MM.1S (cell line): Measurements from ENCODE around the gene SRP54.
"Not testable (repeated sequence)": the region's sequence is repeated elsewhere in the genome, so short reads cannot be mapped to it uniquely, and the experiment has no call there.

ENCODE experiments used
- DNase-seq: peaks from one replicate; pipeline ENCODE4 v3.0.0-alpha.2; 2015
- H2AFZ ChIP-seq: fragments of 300-600 bp; sonication (generic); 2 replicates; pipeline ENCODE4 v1.6.0; 2016; ENCODE audit warnings: antibody characterized with exemption, low read length
- H3F3A ChIP-seq: fragments of 300-600 bp; sonication (generic); 2 replicates; pipeline ENCODE4 v1.6.1; 2016; ENCODE audit warnings: mild to moderate bottlenecking, antibody characterized with exemption, low read length, moderate library complexity, mixed read lengths; ENCODE audit not compliant: insufficient read depth
- H3K27ac ChIP-seq: fragments of 300-600 bp; sonication (generic); 2 replicates; pipeline ENCODE4 v1.5.1; 2016; ENCODE audit warnings: mild to moderate bottlenecking, low read length
- H3K27me3 ChIP-seq: fragments of 300-600 bp; sonication (generic); replicated peaks from 2 replicates; pipeline ENCODE4 v1.6.0; 2016; ENCODE audit warnings: low read length; ENCODE audit not compliant: insufficient read depth
- H3K36me3 ChIP-seq: fragments of 300-600 bp; sonication (generic); replicated peaks from 2 replicates; pipeline ENCODE4 v1.6.1; 2016; ENCODE audit warnings: mild to moderate bottlenecking, low read length, mixed read lengths; ENCODE audit not compliant: insufficient read depth
- H3K4me1 ChIP-seq: fragments of 300-600 bp; sonication (generic); 2 replicates; pipeline ENCODE4 v1.6.1; 2016; ENCODE audit warnings: low read length, mixed read lengths
- H3K4me2 ChIP-seq: fragments of 300-600 bp; sonication (generic); 2 replicates; pipeline ENCODE4 v1.6.0; 2016; ENCODE audit warnings: low read depth, low read length
- H3K4me3 ChIP-seq: fragments of 300-600 bp; sonication (generic); 2 replicates; pipeline ENCODE4 v1.5.1; 2016; ENCODE audit warnings: low read length, mixed read lengths
- H3K79me2 ChIP-seq: fragments of 300-600 bp; sonication (generic); 2 replicates; pipeline ENCODE4 v1.6.1; 2016; ENCODE audit warnings: mixed run types, low read length, mixed read lengths
- H3K9ac ChIP-seq: fragments of 300-600 bp; sonication (generic); 2 replicates; pipeline ENCODE4 v1.6.1; 2016; ENCODE audit warnings: low read length, mixed read lengths
- H3K9me2 ChIP-seq: fragments of 300-600 bp; sonication (generic); replicated peaks from 2 replicates; pipeline ENCODE4 v1.6.1; 2016; ENCODE audit warnings: mild to moderate bottlenecking, low read length, mixed read lengths; ENCODE audit not compliant: insufficient read depth
- H3K9me3 ChIP-seq: fragments of 300-600 bp; sonication (generic); replicated peaks from 2 replicates; pipeline ENCODE4 v1.6.1; 2016; ENCODE audit warnings: mild to moderate bottlenecking, low read length, mixed read lengths; ENCODE audit not compliant: insufficient read depth
- H4K20me1 ChIP-seq: fragments of 300-600 bp; sonication (generic); 2 replicates; pipeline ENCODE4 v1.6.1; 2016; ENCODE audit warnings: mild to moderate bottlenecking, low read length, moderate library complexity, mixed read lengths; ENCODE audit not compliant: insufficient read depth
- CTCF ChIP-seq: fragments of 300-600 bp; sonication (generic); IDR thresholded peaks from 2 replicates; pipeline ENCODE4 v1.5.1; 2016; ENCODE audit warnings: antibody characterized with exemption, low read length, mixed read lengths
- EZH2 ChIP-seq: fragments of 300-600 bp; sonication (generic); optimal IDR thresholded peaks from 2 replicates; pipeline ENCODE3; 2017; ENCODE audit warnings: low read depth, mild to moderate bottlenecking, antibody characterized with exemption, low read length, mixed read lengths
- EZH2phosphoT487 ChIP-seq: fragments of 300-600 bp; sonication (generic); IDR thresholded peaks from 2 replicates; pipeline ENCODE4 v1.6.1; 2018; ENCODE audit warnings: antibody characterized with exemption, low read length

SRP54 gene

GRCh38 chr14:35050652-35051051 lies 67.9 kb downstream of the SRP54 start:
- no peak for TF ChIP-seq EZH2phosphoT487
- TF ChIP-seq EZH2 = no peak
- no peak for TF ChIP-seq CTCF
- H4K20me1 ChIP-seq = no peaks in the 10 kb centered on the region
- H3K27me3 ChIP-seq = no peaks in the 10 kb centered on the region
- no peak overlapping the region for H3K4me3 ChIP-seq
- H3K27ac ChIP-seq = no peak overlapping the region
- no peak overlapping the region for H2AFZ ChIP-seq
- H3K4me2 ChIP-seq = no peak overlapping the region
- no peaks in the 10 kb centered on the region for H3K9me3 ChIP-seq
- H3K79me2 ChIP-seq = no peaks in the 10 kb centered on the region
- H3K9me2 ChIP-seq = no peaks in the 10 kb centered on the region
- H3K4me1 ChIP-seq = no peaks in the 10 kb centered on the region
- H3K36me3 ChIP-seq = no peaks in the 10 kb centered on the region
- no peak overlapping the region for H3K9ac ChIP-seq
- no peak for DNase-seq
- peaks cover 2% of the 10 kb centered on the region for H3F3A ChIP-seq

DNA sequence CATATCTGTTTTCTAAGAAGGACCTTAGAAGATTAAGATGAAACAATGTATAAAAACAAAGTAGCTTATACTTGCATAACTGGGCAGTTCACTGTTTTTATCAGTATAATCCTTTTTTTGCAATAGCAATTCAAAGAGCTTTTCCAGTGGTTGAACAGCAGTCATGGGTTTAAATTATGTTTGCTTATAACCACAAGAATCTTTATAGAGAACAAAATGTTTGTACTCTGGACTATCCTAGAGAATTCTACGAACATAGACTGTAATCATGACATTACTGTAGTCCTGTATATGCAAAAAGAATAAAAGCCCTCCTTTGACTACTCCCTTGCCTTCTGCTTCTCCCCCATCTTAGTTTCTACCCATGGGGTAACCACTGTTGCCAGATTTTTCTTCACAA lies 69.0 kb downstream of the SRP54 start:
- H3K79me2 ChIP-seq = no peaks in the 10 kb centered on the region
- H3K9me2 ChIP-seq = no peaks in the 10 kb centered on the region
- no peak for TF ChIP-seq EZH2phosphoT487
- TF ChIP-seq CTCF = no peak
- no peak for TF ChIP-seq EZH2

DNA sequence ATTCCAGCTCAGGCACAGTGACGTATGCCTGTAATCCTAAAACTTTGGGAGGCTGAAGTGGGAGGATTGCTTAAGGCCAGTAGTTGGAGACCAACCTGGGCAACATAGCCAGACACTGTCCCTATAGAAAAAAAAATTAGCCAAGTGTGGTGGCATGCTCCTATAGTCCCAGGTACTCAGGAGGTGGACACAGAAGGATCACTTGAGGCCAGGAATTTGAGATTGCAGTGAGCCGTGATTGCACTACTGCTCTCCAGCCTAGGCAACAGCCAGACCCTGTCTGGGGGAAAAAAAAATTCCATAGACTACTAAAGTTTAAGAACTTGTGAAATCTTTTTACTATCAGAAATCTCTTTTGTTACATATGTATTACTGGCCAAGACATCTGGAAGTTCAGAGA lies 69.8 kb downstream of the SRP54 start:
- Histone ChIP-seq H3K9ac (no peak overlapping the region), H3K4me1 (0 out of 2 replicates have a peak, but pooled peaks cover 4% of the 10 kb centered on the region), H3K9me3 (no peaks in the 10 kb centered on the region), H3K36me3 (no peaks in the 10 kb centered on the region), H3K79me2 (no peaks in the 10 kb centered on the region), H3K27ac (no peak overlapping the region), H2AFZ (no peak overlapping the region), H3K4me3 (no peak overlapping the region), H3K27me3 (no peaks in the 10 kb centered on the region), H3K4me2 (no peak overlapping the region), H3F3A (no peaks in the 10 kb centered on the region), H4K20me1 (no peaks in the 10 kb centered on the region), H3K9me2 (no peaks in the 10 kb centered on the region)
- DNase-seq = no peak
- TF ChIP-seq EZH2 (no peak), CTCF (no peak), EZH2phosphoT487 (no peak)

More for the DNA sequence above, 69.0 kb downstream of the SRP54 start:
- Histone ChIP-seq H3K4me3 (no peak overlapping the region), H3K4me1 (0 out of 2 replicates have a peak, but pooled peaks cover 1% of the 10 kb centered on the region), H2AFZ (no peak overlapping the region), H3K36me3 (no peaks in the 10 kb centered on the region), H3F3A (no peaks in the 10 kb centered on the region; the same call in 1 of the 2 replicates), H4K20me1 (no peaks in the 10 kb centered on the region), H3K9ac (no peak overlapping the region), H3K4me2 (no peak overlapping the region), H3K27ac (no peak overlapping the region), H3K9me3 (no peaks in the 10 kb centered on the region), H3K27me3 (no peaks in the 10 kb centered on the region)
- DNase-seq = no peak

DNA sequence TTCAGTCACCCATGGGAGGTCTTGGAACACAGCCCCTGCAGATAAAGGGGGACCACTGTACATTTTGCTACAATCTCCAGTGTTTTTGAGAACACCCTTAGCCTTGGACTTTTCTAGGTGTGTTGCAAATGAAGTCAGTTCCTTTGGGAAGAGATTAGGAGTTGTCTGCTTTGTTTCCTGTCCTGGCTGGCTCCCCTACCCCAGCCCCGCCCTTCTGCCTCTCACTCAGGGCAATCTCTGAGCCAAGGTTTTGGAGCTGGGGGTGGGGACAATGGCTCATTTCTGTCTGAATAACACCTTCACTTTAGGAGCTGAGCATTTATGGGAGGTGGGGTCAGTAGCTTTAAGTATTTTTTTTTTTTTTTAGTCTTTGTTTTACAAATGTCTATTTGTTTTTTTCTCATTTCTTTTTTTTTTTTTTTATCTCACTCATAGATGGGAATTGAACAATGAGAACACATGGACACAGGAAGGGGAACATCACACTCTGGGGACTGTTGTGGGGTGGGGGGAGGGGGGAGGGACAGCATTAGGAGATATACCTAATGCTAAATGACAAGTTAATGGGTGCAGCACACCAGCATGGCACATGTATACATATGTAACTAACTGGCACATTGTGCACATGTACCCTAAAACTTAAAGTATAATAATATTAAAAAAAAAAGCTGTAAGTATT lies 78.5 kb downstream of the SRP54 start:
- H3K4me2 ChIP-seq, H3K36me3 ChIP-seq: not testable (repeated sequence)

DNA sequence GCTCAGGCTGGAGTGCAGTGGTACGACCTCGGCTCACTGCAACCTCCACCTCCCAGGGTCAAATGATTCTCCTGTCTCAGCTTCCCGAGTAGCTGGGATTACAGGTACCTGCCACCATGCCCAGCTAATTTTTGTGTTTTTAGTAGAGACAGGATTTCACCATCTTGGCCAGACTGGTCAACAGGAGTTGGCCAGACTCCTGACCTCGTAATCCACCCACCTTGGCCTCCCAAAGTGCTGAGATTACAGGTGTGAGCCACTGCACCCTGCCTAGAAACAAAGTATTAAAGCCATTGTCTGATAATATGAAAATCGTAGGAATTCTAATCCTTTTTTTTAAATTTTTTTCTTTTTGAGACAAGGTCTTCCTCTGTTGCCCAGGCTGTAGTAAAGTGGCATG lies 82.9 kb downstream of the SRP54 start:
- not testable (repeated sequence) for H3K36me3 ChIP-seq, H3K79me2 ChIP-seq

More for the DNA sequence above, 78.5 kb downstream of the SRP54 start:
- H3K4me1 ChIP-seq, DNase-seq, H3K79me2 ChIP-seq, H3K9ac ChIP-seq, H4K20me1 ChIP-seq, H3K9me2 ChIP-seq, H2AFZ ChIP-seq, H3K4me3 ChIP-seq, H3F3A ChIP-seq, H3K27ac ChIP-seq, H3K27me3 ChIP-seq, H3K9me3 ChIP-seq: not testable (repeated sequence)

More for the DNA sequence above, 82.9 kb downstream of the SRP54 start:
- H4K20me1 ChIP-seq, H3K27me3 ChIP-seq, H3K27ac ChIP-seq, H2AFZ ChIP-seq, H3F3A ChIP-seq, H3K9ac ChIP-seq, H3K4me1 ChIP-seq, DNase-seq, H3K4me3 ChIP-seq, H3K9me3 ChIP-seq, H3K4me2 ChIP-seq, H3K9me2 ChIP-seq: not testable (repeated sequence)
